HepG2 (cell line): ENCODE data around the gene NCCRP1. TPM values are rescaled to one million over a fixed set of nuclear protein-coding genes. Genes with fewer than 3 reads are reported as not detected.

Source experiments
- ATAC-seq: fragments of 200-7000 bp; cut with Tn5 transposase; 3 replicates; pipeline ENCODE4 v1.9.1; 2020; ENCODE audit warnings: mild to moderate bottlenecking, moderate library complexity
- BruUV-seq: library from RNA; stranded (reverse); fragments of 400-500 nt; replicated peaks from 2 replicates; lab custom pipeline; 2021; lab: Mats Ljungman, UMichigan
- CTCF ChIA-PET: fragments of 300-600 bp; formaldehyde crosslinking; extraction: SDS; loops from one replicate; lab custom pipeline; 2021; ENCODE audit warnings: low total read pairs, inconsistent platforms, low intra/inter-chr PET ratio; lab: Yijun Ruan, JAX
- POLR2A ChIA-PET: fragments of 350-600 bp; sonication (Branson Sonifier 250); formaldehyde crosslinking; loops from one replicate; lab custom pipeline; 2020; ENCODE audit warnings: antibody characterized with exemption, inconsistent platforms; lab: Yijun Ruan, JAX
- DNase-seq: peaks from one replicate; pipeline ENCODE4 v3.0.0-alpha.2; 2015; ENCODE audit warnings: low spot score
- FAIRE-seq: peaks from 3 replicates; lab custom pipeline; 2011; peaks lifted over from hg19 to GRCh38; lab: Jason Lieb, UNC
- H2AFZ ChIP-seq: one replicate; pipeline ENCODE4 v1.6.1; 2011; ENCODE audit warnings: low read length, inconsistent platforms
- H3K27ac ChIP-seq: fragments of 300-600 bp; 3 replicates; pipeline ENCODE4 v1.8.0; 2011; ENCODE audit warnings: mixed run types, mild to moderate bottlenecking, mixed read lengths, low read length, inconsistent platforms; ENCODE audit not compliant: insufficient read depth; ENCODE audit errors: extremely low read length
- H3K27me3 ChIP-seq, 2 experiments: fragments of 200-600 bp in 1 of 2; 2 replicates in 1 of 2; 3 replicates in 1 of 2; pipeline versions ENCODE4 v1.6.0 to v1.8.0; 2011; ENCODE audit warnings: low read length in 2 of 2, mild to moderate bottlenecking in 2 of 2, moderate library complexity in 2 of 2, inconsistent platforms in 1 of 2; ENCODE audit not compliant: insufficient read depth in 2 of 2, control insufficient read depth in 1 of 2
- H3K36me3 ChIP-seq, 2 experiments: fragments of 200-600 bp in 1 of 2; replicated peaks in 1 of 2; 2 replicates in 1 of 2; 3 replicates in 1 of 2; pipeline versions ENCODE4 v1.5.1 to v1.8.0; 2011; ENCODE audit warnings: low read length in 2 of 2, inconsistent platforms in 1 of 2; ENCODE audit not compliant: insufficient read depth in 2 of 2, control insufficient read depth in 1 of 2
- H3K4me1 ChIP-seq: 2 replicates; pipeline ENCODE4 v1.5.1; 2012; ENCODE audit warnings: low read length, inconsistent platforms; ENCODE audit not compliant: insufficient read depth
- H3K4me2 ChIP-seq: 2 replicates; pipeline ENCODE4 v1.6.0; 2011; ENCODE audit warnings: low read depth, low read length, inconsistent platforms
- H3K4me3 ChIP-seq, 3 experiments: fragments of 200-600 bp in 1 of 3; sonication (generic), shearing (Covaris generic) in 1 of 3; replicated peaks in 1 of 3; 2 replicates each; pipeline ENCODE4 v1.5.1; 2011 to 2016; ENCODE audit warnings: low read length in 3 of 3, inconsistent platforms in 2 of 3, low read depth in 2 of 3, mild to moderate bottlenecking in 2 of 3, control low read depth in 1 of 3, mixed read lengths in 1 of 3; ENCODE audit not compliant: insufficient read depth in 1 of 3
- H3K79me2 ChIP-seq: one replicate; pipeline ENCODE4 v1.6.1; 2011; ENCODE audit warnings: low read length, inconsistent platforms; ENCODE audit not compliant: insufficient read depth
- H3K9ac ChIP-seq: 2 replicates; pipeline ENCODE4 v1.6.0; 2011; ENCODE audit warnings: mild to moderate bottlenecking, low read depth, low read length, inconsistent platforms; ENCODE audit not compliant: insufficient read depth
- H3K9me3 ChIP-seq: 2 replicates; pipeline ENCODE4 v1.5.1; 2012; ENCODE audit warnings: mild to moderate bottlenecking, low read length
- H4K20me1 ChIP-seq: 2 replicates; pipeline ENCODE4 v1.6.0; 2011; ENCODE audit warnings: inconsistent platforms, mild to moderate bottlenecking, low read length, moderate library complexity; ENCODE audit not compliant: insufficient read depth
- ARID4A ChIP-seq: sonication (generic); formaldehyde crosslinking; IDR thresholded peaks from 2 replicates; pipeline ENCODE4 v1.5.0; 2020; ENCODE audit warnings: mild to moderate bottlenecking, missing genetic modification reagents, borderline replicate concordance
- HOXA3 ChIP-seq: sonication (generic); formaldehyde crosslinking; IDR thresholded peaks from 2 replicates; pipeline ENCODE4 v1.5.0; 2020; ENCODE audit warnings: missing genetic modification reagents
- ISX ChIP-seq: sonication (generic); formaldehyde crosslinking; conservative IDR thresholded peaks from 2 replicates; pipeline ENCODE4 v1.5.0; 2020; ENCODE audit warnings: missing genetic modification reagents
- NCOA1 ChIP-seq: sonication (generic); formaldehyde crosslinking; IDR thresholded peaks from 2 replicates; pipeline ENCODE4 v1.9.0; 2021; ENCODE audit warnings: missing genetic modification reagents
- NR1H2 ChIP-seq: sonication (generic); formaldehyde crosslinking; IDR thresholded peaks from 2 replicates; pipeline ENCODE4 v1.8.1; 2022; ENCODE audit warnings: low read depth, missing genetic modification reagents, borderline replicate concordance
- SAP130 ChIP-seq: IDR thresholded peaks from 2 replicates; pipeline ENCODE4 v1.6.1; 2016; ENCODE audit warnings: low read depth
- SIN3A ChIP-seq: IDR thresholded peaks from 2 replicates; pipeline ENCODE4 v1.6.1; 2011; ENCODE audit warnings: low read depth, mild to moderate bottlenecking, control low read depth, low read length, borderline replicate concordance
- ZFP90 ChIP-seq: sonication (generic); formaldehyde crosslinking; IDR thresholded peaks from 2 replicates; pipeline ENCODE4 v1.8.0; 2022; ENCODE audit warnings: missing genetic modification reagents, mild to moderate bottlenecking, inconsistent platforms, borderline replicate concordance
- ZMYM3 ChIP-seq: sonication (generic); formaldehyde crosslinking; IDR thresholded peaks from 2 replicates; pipeline ENCODE4 v1.5.1; 2020; ENCODE audit warnings: mild to moderate bottlenecking, missing genetic modification reagents
- ZNF354B ChIP-seq: sonication (generic); formaldehyde crosslinking; IDR thresholded peaks from 2 replicates; pipeline ENCODE4 v1.8.0; 2022; ENCODE audit warnings: mild to moderate bottlenecking, missing genetic modification reagents
- ZNF44 ChIP-seq: sonication (generic); formaldehyde crosslinking; IDR thresholded peaks from 2 replicates; pipeline ENCODE4 v1.5.1; 2020; ENCODE audit warnings: mild to moderate bottlenecking, missing genetic modification reagents
- ZNF468 ChIP-seq: sonication (generic); formaldehyde crosslinking; IDR thresholded peaks from 2 replicates; pipeline ENCODE4 v1.8.0; 2022; ENCODE audit warnings: mild to moderate bottlenecking, moderate library complexity, missing genetic modification reagents
- ZNF740 ChIP-seq: sonication (generic); formaldehyde crosslinking; IDR thresholded peaks from 2 replicates; pipeline ENCODE4 v1.4.0; 2020; ENCODE audit warnings: missing genetic modification reagents
- WGBS: methylation state at CpG from one replicate; pipeline ENCODE4 v1.1.6; 2017; ENCODE audit warnings: low lambda C conversion rate; 5-methylcytosine and 5-hydroxymethylcytosine counted together
- in situ Hi-C: cut with HindIII; loops from 2 replicates; pipeline ENCODE4 v1.10.0; 2017; ENCODE audit warnings: low pct_unique_long_range_greater_than_20kb; ENCODE audit not compliant: extremely low pct_ligation_motif_present
- intact Hi-C: fragments of 100-400 bp; cut with micrococcal nuclease; formaldehyde crosslinking; loops from one replicate; pipeline ENCODE4 v1.10.0; 2022; ENCODE audit not compliant: unreplicated experiment
- polyA plus RNA-seq, 8 experiments: library from polyadenylated mRNA; depleted of rRNA in 3 of 8; stranded (reverse) in 7 of 8; unstranded in 1 of 8; fragments of >200 nt; fragmentation: Illumina TruSeq in 4 of 8; extraction: Trizol in 4 of 8; gene quantifications; 2 replicates each; pipeline versions ENCODE4 v1.2.1 to v1.2.3, GENCODE V29; 2011 to 2016; ENCODE audit warnings: low read depth in 4 of 8, missing spikeins in 1 of 8, mixed read lengths in 1 of 8; ENCODE audit not compliant: insufficient read depth in 1 of 8
- total RNA-seq, 5 experiments: library from RNA; depleted of rRNA; stranded (reverse); fragments of >200 nt; fragmentation: Illumina TruSeq; extraction: Trizol; gene quantifications; 2 replicates each; pipeline ENCODE4 v1.2.3, GENCODE V29; 2016; ENCODE audit warnings: low read depth in 1 of 5
- TF ChIP-seq, protein P1 (sequence below): sonication (generic); formaldehyde crosslinking; IDR thresholded peaks from 2 replicates; pipeline ENCODE4 v1.4.0; 2020; ENCODE audit warnings: missing genetic modification reagents
- TF ChIP-seq, protein P2 (sequence below): sonication (generic); formaldehyde crosslinking; IDR thresholded peaks from 2 replicates; pipeline ENCODE4 v1.4.0; 2020; ENCODE audit warnings: missing genetic modification reagents, mild to moderate bottlenecking, borderline replicate concordance

NCCRP1 gene
- total and polyA plus RNA-seq, 2 of the 13 experiments (the other 11 are each of a cell fraction or from before 2014, with no cell fraction given), result not detected

GRCh38 chr19:39157275-39157996, 39.3 kb upstream of the NCCRP1 start:
- H3K9me3 ChIP-seq, result no peaks in the 10 kb centered on the region
- peaks cover 18% of the 10 kb centered on the region; the same call in 1 of the 2 replicates for H4K20me1 ChIP-seq
- ChIA-PET CTCF (no interaction called here), POLR2A (interaction anchor here (3.6 kb wide), 1 partner anchor 12 kb away, joined by 26 read pairs; no protein-coding TSS in a partner anchor)
- peak overlapping the region; percentile 55 for H3K4me2 ChIP-seq
- H3K9ac ChIP-seq, result peak overlapping the region; percentile 10; the same call in 1 of the 2 replicates
- in situ Hi-C loops (no loop called here), intact Hi-C loops (loop anchor here (5.0 kb wide), 1 partner anchor 35 kb away; no protein-coding TSS in a partner anchor)
- ATAC-seq (peak; percentile 62), FAIRE-seq (no peak), DNase-seq (peak; percentile 27)
- H3K4me1 ChIP-seq, result peaks cover 54% of the 10 kb centered on the region
- peak overlapping the region; percentile 66 for H3K27ac ChIP-seq
- 28% methylated on average over 18 of the region's 23 CpGs for WGBS
- H3K36me3 ChIP-seq, result peaks cover 1 to 8% of the 10 kb centered on the region in 2 experiments; a peak in 2 of 5 replicates
- peak overlapping the region in 1 of 3 experiments; percentile 45; a peak in 2 of 6 replicates for H3K4me3 ChIP-seq
- no peaks in the 10 kb centered on the region for H3K27me3 ChIP-seq
- peaks cover 47% of the 10 kb centered on the region for H3K79me2 ChIP-seq
- BruUV-seq, result no TSS peak
- H2AFZ ChIP-seq, result no peak overlapping the region
- peak; percentile 40; the same call in 1 of the 2 replicates for TF ChIP-seq ZNF740 (CRISPR knock-in tag)
- no peak for TF ChIP-seq ZFP90 (CRISPR knock-in tag)
- TF ChIP-seq ARID4A, result peak; percentile 29; the same call in 1 of the 2 replicates
- no peak for TF ChIP-seq ZNF354B
- no peak for TF ChIP-seq ZNF44 (CRISPR knock-in tag)
- TF ChIP-seq SIN3A, result 0 out of 2 replicates have a peak, but pooled peaks have one; percentile 43
- TF ChIP-seq, protein P1, sequence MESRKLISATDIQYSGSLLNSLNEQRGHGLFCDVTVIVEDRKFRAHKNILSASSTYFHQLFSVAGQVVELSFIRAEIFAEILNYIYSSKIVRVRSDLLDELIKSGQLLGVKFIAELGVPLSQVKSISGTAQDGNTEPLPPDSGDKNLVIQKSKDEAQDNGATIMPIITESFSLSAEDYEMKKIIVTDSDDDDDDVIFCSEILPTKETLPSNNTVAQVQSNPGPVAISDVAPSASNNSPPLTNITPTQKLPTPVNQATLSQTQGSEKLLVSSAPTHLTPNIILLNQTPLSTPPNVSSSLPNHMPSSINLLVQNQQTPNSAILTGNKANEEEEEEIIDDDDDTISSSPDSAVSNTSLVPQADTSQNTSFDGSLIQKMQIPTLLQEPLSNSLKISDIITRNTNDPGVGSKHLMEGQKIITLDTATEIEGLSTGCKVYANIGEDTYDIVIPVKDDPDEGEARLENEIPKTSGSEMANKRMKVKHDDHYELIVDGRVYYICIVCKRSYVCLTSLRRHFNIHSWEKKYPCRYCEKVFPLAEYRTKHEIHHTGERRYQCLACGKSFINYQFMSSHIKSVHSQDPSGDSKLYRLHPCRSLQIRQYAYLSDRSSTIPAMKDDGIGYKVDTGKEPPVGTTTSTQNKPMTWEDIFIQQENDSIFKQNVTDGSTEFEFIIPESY (CRISPR knock-in tag), result 0 out of 2 replicates have a peak, but pooled peaks have one; percentile 9
- 0 out of 2 replicates have a peak, but pooled peaks have one; percentile 11 for TF ChIP-seq SAP130 (CRISPR knock-in tag)
- no peak for TF ChIP-seq ISX (CRISPR knock-in tag)
- TF ChIP-seq, protein P2, sequence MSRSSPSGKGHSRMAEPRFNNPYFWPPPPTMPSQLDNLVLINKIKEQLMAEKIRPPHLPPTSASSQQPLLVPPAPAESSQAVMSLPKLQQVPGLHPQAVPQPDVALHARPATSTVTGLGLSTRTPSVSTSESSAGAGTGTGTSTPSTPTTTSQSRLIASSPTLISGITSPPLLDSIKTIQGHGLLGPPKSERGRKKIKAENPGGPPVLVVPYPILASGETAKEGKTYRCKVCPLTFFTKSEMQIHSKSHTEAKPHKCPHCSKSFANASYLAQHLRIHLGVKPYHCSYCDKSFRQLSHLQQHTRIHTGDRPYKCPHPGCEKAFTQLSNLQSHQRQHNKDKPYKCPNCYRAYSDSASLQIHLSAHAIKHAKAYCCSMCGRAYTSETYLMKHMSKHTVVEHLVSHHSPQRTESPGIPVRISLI (CRISPR knock-in tag), result 0 out of 2 replicates have a peak, but pooled peaks have one; percentile 23
- TF ChIP-seq HOXA3 (CRISPR knock-in tag), result peak; percentile 31; the same call in 1 of the 2 replicates
- no peak for TF ChIP-seq ZNF468
- TF ChIP-seq ZMYM3, result no peak
- TF ChIP-seq NR1H2, result no peak
- TF ChIP-seq NCOA1 (CRISPR knock-in tag), result peak; percentile 38; the same call in 1 of the 2 replicates
